GM19438 (cell line): ENCODE results near the gene GBE1.

Experiments used
- ATAC-seq: cut with Tn5 transposase; IDR thresholded peaks from one replicate; pipeline ENCODE4 v1.9.1; 2021; ENCODE audit warnings: low read depth; ENCODE audit not compliant: unreplicated experiment

GBE1 gene

DNA sequence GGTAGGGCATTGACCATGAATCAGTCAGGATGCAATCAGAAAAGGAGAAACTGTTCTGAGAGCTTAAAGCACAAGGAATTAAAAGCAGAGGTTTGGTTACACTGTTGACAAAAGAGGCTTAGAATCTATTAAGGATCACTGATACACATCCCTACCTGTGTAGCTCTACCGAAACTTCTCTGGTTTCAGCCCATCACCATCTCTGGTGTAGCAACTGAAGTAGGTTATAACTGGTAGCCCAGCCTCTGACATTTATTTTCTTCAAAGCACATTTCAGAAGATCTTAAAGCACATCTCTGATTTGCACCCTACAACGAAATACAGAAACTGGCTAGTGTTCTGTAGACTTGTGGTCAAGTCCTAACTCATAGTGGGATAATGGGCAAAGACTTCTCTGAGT is 283.7 kb downstream of the GBE1 start:
- ATAC-seq: no peak

DNA sequence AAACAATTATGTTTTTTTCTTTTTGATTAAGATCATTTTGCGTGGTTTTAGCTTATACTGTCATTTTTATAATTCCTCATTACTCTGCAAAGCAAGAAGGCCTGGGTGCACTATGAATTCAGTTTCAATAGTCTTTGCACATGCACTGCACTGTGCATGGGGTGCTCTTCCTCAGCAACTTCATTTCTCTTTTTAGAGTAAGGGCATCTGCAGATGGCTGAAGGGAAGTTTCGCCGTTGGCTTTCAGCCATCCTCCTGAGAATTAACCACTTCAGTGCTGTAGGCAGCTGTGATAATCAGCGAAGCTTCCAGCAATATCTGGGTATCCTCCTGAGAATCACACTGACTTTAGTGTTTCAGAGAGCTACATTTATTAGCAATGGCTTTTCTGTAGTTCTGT is 284.8 kb downstream of the GBE1 start:
- ATAC-seq: no peak

DNA sequence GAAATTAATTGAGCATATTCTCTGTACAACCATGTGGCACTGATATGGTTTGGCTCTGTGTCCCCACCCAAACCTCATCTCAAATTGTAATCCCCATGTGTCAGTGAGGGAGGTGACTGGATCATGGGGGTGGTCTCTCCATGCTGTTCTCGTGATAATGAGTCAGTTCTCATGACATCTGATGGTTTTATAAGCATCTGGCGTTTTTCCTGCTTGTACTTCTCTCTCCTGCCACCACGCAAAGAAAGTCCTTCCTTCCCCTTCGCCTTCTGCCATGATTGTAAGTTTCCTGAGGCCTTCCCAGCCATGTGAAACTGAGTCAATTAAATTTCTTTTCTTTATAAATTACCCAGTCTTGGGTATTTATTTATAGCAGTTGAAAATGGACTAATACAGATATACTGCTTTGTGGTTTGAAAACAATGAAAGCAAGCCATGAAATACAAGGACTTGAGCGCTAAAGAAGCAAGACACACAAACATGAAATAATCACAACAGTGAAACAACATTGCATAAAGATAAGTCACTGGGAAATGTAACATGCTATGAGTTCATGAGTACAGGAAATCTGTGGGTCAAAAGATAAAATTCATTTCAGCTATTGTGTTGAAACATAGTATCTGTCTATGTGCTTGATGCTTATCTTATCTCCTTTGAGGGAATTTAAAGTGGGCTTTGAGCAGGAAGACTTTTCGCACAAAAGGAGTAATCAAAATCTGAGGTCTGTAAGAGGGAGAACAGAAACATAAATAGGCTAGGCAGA is 288.7 kb downstream of the GBE1 start:
- no peak for ATAC-seq

DNA sequence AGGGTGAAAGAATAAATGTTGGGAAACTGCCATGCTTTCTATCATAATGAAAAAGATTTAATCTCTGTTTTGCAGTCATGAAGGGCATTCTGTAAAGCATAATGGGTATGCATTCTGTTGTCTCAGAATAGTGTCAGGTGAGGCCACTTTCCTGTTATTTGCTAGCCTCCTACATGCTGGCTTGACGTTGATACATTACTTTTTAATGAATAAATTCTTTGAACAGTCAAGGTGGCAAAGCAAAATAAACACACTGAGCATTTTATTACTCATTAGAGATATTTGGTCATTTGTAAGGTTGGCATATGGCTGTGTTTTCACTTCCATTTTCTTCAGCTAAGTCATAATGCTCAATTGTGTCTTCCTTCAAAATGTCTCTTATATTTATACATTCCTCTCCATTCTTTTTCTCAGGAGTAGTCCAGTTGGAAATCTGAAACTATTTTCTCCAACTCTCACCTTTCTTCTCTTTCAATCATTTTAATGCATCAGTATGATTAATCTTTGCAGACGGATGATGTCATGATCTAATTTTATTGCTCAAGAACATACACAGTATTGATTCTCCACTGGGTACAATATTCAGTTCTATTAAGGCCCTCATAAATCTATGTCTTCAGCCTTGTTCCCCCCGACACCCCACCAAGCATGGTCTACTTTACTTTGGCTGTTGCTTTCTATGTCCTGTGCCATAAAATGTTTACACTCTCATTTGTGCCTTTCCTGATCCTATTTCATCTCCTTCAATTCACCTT is 290.7 kb downstream of the GBE1 start:
- ATAC-seq: no peak

DNA sequence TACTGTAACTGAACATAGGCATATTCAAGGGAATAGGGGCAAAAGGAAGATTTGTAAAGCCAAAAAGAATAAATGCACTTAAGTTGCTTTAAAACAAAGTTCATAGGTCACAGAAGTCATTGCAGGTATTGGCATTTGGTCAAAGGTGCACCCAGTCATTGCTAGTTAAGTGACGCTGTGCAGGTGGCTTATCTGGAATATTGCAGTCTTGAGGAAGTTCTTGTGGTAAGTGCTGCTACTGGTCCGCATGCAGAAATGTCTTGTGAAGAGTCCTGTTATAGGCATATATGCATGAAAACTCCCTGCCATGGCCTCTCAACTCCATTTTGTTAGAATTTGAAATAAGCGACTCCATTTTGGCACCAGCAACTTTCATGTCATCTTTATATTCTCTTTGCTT is 293.1 kb downstream of the GBE1 start:
- no peak for ATAC-seq

DNA sequence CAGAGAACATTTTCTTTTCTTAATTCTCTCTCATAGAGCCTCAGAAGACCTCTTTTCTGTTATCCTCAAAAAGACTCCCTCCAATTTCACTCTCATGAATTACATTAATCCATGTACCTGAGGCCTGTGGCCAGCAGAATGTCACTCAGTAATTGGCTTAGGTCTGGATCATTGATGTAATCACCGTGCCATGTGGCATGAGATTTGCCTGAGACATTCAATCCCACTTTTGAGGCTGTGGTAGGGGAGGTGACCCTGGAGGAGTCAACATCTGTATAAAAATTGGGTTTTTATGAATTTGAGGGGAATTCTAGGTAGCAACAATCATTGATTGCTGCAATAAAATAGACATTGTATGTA is 295.3 kb downstream of the GBE1 start:
- no peak for ATAC-seq

DNA sequence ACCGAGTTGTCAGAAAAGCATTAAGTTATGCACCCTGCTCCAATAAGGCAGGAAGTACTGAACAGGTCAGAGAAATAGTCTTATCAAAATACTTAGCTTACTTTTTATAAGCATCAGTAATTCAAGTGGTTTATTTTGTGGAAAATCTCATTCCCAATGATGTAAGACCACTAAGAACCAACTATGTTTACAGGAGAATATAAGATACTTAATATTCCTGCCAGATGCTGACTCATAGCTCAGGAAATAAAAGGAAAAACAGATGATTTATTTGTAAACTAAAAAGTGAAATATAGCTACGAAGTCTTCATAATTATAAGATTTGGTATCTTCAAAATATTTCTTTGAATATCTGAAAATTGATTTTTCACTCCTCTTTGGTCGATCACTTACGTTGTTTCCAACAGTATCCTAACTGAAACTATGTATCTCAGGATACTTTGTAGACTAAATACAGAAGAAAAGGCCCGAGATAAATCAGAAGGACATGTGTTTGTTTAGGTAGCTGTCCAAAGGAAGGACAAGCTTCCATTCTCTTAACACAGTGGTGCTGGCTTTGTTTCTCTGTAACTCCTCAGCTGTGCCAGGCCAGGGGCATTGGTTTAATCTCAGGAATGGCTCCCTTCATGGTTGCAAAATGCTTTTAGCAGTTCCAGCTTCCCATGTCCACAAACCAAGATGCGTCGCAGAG is 295.8 kb downstream of the GBE1 start:
- no peak for ATAC-seq

DNA sequence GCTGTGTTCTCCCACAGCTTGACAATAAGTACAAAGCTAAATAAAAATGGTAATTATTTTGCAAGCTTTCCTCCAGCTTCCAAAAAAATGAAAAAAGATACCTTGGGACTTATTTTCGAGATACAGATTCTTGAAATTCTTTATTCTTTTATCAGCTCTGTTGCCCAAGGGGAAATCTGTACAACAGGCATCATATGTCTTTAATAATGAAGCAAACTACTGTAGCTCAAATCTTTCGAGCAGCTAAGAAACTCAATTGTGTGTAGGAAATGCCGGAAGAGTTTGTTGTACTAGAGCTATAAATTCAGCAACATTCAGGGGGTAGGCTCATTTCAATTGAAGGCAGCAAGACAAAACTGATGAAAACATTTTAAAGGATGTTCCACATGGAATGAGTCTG is 297.7 kb downstream of the GBE1 start:
- ATAC-seq: no peak

DNA sequence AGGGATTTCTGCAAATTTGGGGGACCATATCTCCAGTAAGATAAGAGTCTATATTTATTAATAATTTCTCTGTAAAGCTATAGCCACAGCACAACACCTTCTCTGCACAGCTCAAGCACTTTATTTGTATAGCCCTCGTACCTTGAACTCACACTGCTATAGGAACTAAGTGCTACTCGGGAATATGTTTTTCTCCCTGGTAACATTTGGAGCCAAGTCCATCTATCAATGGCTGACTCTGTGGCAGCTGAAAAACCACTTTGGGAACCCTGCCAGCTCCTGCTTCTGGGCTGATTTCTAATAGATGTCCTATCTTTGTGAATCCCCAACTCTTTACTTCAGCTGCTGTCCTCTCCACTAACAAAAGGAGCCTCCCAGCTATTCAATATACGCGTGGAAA is 298.5 kb downstream of the GBE1 start:
- ATAC-seq: no peak

DNA sequence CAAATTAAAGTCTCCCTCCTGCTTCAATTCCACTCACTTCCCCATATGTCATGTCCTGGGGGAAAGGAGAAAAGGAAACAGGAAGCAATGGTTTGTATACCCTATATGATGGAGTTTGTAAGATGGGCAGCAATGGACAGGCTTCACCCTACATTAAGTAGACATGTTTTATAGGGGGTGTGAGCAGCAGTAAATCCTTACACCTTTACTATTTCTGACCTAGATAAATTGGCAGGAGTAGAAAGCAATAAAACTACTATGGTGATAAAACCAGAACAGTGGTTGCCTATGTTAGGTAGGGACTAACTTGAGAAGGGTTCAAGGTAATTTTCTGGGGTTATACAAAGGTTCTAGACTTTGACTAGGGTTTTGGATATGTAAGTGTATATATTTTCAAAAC is 301.7 kb downstream of the GBE1 start:
- no peak for ATAC-seq

DNA sequence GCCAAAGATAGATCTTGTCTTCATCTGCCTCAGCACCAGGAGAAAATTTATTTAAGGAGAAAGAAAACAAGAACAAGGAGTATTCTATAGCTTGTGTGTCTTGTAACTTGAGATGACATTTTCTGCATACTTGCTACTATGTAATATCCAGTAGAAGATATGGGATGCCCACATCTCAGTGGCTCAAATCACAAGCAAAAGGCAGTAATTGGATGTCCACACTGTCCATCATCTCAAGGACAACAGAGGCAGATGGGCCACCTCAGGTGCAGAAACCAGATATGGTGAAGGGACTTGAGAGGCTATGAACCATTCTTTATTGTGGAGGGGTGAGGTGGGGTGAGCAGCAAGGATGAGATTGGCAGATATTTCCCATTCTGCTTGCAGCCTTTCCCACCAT is 309.0 kb downstream of the GBE1 start:
- no peak for ATAC-seq

DNA sequence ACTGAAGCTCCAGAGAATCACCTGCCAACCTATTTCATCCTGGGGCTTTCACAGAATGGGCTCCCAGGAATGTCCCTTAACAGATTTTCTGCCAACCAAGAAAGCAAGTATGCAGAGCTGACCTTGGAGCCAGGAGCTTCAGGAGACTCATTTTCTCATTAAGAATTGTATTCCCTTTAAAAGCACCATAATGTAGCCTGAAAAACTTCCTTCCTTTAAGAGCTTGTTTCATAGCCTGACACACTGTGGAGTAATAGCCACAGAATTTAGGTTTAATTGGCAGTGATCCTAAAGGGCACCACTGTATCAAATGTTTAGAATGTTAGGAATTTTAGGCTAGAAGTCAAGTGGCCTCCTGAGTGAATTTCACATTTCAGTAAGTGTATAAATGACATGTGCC is 309.8 kb downstream of the GBE1 start:
- ATAC-seq: no peak

DNA sequence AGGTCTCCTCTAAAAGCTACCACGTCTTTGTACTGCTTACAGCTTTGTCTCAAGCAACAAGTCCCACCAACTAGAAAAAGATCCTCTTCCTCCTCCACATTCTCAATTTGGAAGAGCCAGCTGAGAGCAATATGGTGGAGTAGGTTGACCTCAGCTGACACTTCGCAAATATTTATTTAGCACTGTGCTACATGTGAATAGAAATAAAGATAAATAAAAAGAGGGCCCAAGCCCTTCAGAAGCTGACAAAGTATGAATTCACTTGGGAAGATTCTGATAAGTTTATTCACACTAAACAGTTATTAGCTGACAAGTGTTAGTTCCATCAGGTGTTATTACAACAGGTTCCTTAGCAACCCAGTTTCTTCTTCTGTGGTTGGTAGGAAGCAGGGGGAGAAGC is 310.3 kb downstream of the GBE1 start:
- no peak for ATAC-seq

DNA sequence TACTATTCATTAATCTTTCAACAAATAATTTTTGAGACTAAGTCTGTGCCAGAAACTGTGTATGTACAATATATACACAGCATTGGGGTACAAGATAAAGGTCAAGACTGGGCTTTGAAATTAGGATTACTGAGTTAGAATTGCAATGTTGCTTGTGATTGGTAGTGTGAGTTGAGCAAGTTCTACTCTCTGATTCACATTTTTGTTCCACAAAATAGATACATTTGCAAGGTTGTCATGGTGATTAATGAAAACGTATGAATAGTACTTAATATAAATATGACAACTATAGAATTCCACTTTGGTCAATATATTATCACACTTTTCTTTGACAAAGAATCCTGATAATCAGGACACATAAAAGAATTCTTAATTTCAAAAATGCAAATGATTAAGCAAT is 314.6 kb downstream of the GBE1 start:
- ATAC-seq: no peak

DNA sequence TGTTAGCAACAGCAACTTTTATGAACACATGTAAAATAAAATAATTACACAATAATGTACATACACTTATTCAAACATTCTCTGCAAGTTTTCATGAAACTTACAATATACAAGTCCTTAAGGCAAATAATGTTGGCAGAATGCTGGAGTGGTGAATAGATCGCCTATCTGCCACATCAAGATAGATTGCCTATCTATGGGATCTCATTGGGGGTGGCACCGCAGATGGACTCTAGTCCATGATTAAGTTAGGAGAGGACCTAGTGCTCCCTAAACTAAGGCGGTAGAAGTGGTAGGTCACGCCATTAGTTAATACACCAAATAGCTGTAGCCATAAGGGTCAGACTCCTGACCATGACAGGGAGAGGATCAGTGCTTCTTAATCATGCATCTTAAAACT is 315.7 kb downstream of the GBE1 start:
- no peak for ATAC-seq

DNA sequence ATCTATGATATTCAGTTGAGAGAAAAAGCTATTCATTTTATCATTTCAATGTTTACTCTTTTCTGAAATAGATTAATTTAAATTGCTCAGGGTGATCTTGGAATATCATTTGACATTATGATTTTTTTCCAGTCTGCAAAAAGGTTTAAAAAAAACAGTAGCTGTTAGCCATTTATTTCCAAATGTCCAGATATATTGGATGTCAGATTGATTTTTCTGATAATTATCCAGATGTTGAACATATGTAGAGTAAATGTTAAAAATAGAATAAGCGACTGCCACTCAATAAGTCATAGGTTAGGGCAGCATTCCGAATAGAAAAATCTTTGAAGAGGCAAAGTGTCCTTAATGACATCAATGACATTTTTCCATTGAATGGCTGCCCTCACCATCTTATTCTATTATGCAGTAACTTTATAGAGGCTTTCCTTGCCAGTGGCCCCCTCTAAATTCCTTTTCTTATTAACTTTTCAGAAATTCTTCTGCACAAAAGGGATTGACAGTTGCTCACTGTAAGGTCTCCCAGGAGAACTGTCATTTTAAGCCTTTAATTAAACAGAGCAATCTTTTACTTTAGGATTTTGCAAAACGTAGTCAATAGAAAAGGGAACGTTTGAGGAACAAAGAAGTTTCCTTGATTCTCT is 316.5 kb downstream of the GBE1 start:
- no peak for ATAC-seq

DNA sequence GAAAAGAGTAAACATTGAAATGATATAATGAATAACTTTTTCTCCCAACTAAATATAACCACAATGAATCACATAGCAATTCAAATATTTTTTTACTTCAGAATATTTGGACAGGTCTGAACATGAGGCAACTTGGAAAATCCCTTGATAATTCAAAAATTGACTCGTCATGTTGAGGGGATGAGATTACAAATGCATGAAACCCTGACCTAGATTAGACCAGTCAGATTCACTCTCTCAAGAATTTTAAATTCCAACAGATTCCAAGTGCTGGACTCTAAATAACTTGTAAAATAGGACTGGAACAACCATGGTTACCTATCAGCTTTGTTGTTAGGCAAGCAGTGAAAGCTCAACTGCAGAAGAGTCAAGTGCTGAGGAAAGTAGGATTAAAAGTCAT is 317.5 kb downstream of the GBE1 start:
- ATAC-seq: no peak

DNA sequence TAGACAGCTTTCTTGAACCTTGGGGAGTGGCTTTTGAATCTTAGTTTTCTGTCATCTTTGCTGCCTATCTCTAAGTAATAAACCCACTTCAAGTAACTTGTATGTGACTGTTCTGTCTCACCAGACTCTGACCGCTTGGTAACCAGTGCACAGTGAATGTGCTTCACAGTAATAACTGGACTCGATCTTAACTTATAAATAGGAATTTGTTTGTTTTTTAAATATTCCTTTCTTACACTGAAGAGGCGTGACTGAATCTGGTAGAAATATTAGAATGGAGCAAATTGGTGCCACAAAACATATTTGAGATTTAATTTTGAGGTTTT is 318.0 kb downstream of the GBE1 start:
- no peak for ATAC-seq

DNA sequence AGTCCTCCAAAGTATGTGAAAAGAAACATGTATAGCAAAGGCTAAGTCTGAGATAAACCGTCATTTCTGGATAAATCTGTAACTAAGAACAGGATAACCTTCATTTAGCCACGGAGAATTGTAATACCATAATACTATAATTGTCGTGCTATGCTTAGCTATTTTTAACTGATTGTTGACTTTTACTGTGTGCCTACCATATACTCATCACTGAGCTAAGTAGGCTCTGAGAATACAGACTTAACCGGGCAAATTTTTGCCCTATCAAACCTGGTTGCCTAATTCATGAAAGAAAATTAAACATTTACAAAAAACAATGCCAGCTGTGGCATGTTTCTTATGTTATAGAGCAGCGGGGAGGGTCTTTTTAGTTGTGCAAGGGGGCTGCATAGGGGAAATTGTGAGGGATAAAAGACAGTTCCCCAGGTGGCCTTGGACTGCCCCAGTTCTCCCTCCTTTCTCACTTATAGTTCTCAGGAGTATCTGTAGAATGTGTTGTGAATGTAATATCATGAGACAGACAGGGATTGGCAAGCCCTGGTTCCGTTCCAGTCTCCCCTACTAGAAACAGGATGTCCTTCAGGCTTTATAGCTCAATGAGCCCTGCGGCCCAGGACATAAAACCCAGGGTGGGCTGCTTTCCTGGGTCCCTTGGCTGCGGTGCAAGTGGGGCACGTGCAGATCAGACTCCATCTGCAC is 318.5 kb downstream of the GBE1 start:
- ATAC-seq: no peak

DNA sequence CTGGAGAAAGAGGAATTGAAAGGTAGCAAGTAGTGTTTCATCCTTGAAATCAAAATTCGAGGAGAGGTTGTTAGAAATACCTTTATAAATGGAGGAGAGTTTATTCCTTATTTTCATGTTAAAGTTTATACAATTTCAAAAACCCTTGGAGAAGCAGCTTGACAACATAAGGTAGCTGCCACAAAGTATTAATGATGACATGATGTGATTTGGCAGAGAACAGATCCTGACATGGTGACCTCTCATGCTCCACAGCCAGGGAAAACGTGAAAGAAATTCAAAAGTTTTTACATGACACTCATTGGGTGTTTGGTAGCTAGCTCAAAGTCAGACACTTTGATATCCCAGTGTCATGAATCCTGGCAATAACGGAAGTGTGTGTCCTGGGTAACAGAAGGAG is 320.8 kb downstream of the GBE1 start:
- no peak for ATAC-seq
